ENCODE measurements around the gene ADRB2.
"Not testable (repeated sequence)": the region's sequence is repeated elsewhere in the genome, so short reads cannot be mapped to it uniquely, and the experiment has no call there.

ADRB2 gene

DNA sequence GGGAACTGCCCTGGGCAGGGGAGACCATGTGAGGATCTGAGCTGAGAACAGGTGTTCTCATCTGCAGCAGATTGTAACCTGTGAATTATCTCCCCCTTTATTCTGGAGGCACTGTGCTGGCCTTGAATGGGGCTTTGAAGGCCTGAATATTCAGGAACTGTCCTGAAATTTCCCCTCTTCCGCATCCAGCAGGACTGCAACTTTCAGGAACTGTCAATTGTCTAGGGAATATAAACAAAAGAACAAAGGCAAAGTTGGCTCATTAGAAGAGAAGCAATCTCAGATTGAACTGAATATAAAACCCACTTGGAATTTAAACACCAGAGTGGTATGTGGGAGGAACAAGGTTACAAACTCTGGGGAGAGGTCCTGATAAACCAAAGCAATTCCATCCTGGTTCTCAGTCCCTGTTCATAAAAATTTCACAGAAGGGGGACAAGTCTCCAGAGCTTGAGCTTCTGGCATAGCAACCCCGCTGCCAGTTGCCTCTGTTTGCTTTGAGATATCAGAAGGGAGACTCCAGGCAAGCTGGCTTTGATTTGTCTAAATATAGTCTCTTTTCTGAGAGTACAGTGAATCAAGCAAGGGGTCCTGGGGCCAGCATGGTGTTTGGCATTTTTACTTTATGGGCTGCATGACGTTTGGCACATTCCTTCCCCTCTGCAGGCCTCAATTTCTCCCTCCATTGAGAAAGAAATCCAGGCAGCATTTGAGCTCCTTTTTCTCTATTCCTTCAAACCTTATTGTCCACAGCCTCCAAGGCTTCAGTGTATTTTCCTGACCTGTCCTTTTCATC lies 47.5 kb downstream of the ADRB2 start:
- no peak for TF ChIP-seq JUND (IDR thresholded peaks at IDR 0.05; ENCODE audit: low read depth)
- in situ Hi-C loops (cut with HindIII; ENCODE audit: low pct_unique_long_range_greater_than_20kb, low sequenced_read_pairs) = no loop called here
- no peak for DNase-seq (ENCODE audit: low read depth in 1 of 2, low spot score in 1 of 2)

DNA sequence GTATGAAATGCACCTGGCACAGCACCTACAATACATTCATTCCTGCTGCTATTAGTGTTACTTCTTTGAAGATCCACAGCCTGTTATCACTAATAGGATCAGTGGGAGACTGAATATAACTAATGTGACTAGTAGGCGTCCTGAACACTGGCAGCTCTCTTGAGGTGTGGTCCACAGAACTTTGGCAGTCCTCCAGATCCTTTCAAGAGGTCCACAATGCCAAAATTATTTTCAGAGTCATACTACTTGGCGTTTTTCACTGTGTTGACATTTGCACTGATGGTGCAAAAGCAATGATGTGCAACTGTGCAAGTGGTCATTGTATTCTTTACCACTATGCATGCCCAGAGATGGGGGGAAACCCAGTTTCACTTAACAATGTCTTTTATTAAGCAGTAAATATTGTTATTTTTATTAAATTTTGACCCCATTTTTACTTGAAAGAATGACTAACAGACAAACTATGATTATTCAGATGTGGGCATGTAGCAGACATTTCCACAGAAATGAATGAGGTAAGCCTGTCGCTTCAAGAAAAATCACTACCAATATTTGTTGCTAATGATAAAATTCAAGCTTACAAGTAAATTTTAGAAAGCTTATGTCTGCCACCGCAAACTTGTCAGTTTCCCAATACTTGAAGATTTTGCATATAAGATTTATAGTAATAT lies 48.9 kb downstream of the ADRB2 start:
- TF ChIP-seq JUND (IDR thresholded peaks at IDR 0.05; ENCODE audit: low read depth) = no peak
- in situ Hi-C loops (cut with HindIII; ENCODE audit: low pct_unique_long_range_greater_than_20kb, low sequenced_read_pairs) = no loop called here
- DNase-seq (ENCODE audit: low read depth in 1 of 2, low spot score in 1 of 2) = no peak

DNA sequence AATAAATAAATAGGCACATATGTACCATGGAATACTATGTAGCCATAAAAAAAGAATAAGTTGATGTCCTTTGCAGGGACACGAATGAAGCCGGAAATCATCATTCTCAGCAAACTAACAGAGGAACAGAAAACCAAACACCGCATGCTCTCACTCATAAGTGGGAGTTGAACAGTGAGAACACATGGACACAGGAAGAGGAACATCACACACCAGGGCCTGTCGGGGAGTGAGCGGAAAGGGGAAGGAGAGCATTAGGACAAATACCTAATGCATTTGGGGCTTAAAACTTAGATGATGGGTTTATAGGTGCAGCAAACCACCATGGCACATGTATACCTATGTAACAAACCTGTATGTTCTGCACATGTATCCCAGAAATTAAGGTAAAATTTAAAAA lies 51.0 kb downstream of the ADRB2 start:
- DNase-seq (ENCODE audit: low read depth in 1 of 2, low spot score in 1 of 2); in situ Hi-C loops (cut with HindIII; ENCODE audit: low pct_unique_long_range_greater_than_20kb, low sequenced_read_pairs): not testable (repeated sequence)
